ENCODE results near the gene PTCH2.

Gene PTCH2

GRCh38 chr1:44799770-44800584 is 43.1 kb downstream of the PTCH2 start, which contains the start of gene PLK3 (continued):
- TF ChIP-seq TSHZ1 (tag by site-specific recombination; IDR thresholded peaks at IDR 0.05; ENCODE audit: borderline replicate concordance) (peak; percentile 34; the same call in 1 of the 2 replicates), ZNF26 (tag by site-specific recombination; IDR thresholded peaks at IDR 0.05) (no peak), GLIS1 (tag by site-specific recombination; IDR thresholded peaks at IDR 0.05) (peak; percentile 80), ZNF513 (tag by site-specific recombination; IDR thresholded peaks at IDR 0.05) (no peak), ZFP37 (tag by site-specific recombination; IDR thresholded peaks at IDR 0.05) (peak; percentile 81; the same call in 1 of the 2 replicates), ZIC2 (tag by site-specific recombination; IDR thresholded peaks at IDR 0.05) (peak; percentile 80), MYNN (tag by site-specific recombination; IDR thresholded peaks at IDR 0.05; ENCODE audit: borderline replicate concordance) (no peak), ZNF391 (tag by site-specific recombination; IDR thresholded peaks at IDR 0.05; ENCODE audit: borderline replicate concordance, low read depth) (0 out of 2 replicates have a peak, but pooled peaks have one; percentile 65), ZNF555 (tag by site-specific recombination; conservative IDR thresholded peaks at IDR 0.05) (no peak), ZNF529 (tag by site-specific recombination; IDR thresholded peaks at IDR 0.05; ENCODE audit: insufficient replicate concordance) (no peak), SCRT2 (tag by site-specific recombination; IDR thresholded peaks at IDR 0.05) (no peak; the same call in 1 of the 2 replicates), ZNF624 (tag by site-specific recombination; IDR thresholded peaks at IDR 0.05) (no peak), ZNF548 (tag by site-specific recombination; IDR thresholded peaks at IDR 0.05) (no peak), KLF17 (tag by site-specific recombination; IDR thresholded peaks at IDR 0.05) (peak; percentile 96), ZNF544 (tag by site-specific recombination; IDR thresholded peaks at IDR 0.05) (no peak), MZF1 (tag by site-specific recombination; IDR thresholded peaks at IDR 0.05; ENCODE audit: borderline replicate concordance) (peak; percentile 73), ZBTB8A (tag by site-specific recombination; IDR thresholded peaks at IDR 0.05) (peak; percentile 99), KLF16 (tag by site-specific recombination; IDR thresholded peaks at IDR 0.05) (peak; percentile 97), REPIN1 (tag by site-specific recombination; IDR thresholded peaks at IDR 0.05; ENCODE audit: low read depth) (no peak), ZNF214 (tag by site-specific recombination; IDR thresholded peaks at IDR 0.05; ENCODE audit: borderline replicate concordance) (no peak), ZNF701 (tag by site-specific recombination; IDR thresholded peaks at IDR 0.05) (no peak), ZNF658 (tag by site-specific recombination; IDR thresholded peaks at IDR 0.05) (no peak), ZNF302 (tag by site-specific recombination; IDR thresholded peaks at IDR 0.05; ENCODE audit: low read depth) (no peak), ZNF366 (tag by site-specific recombination; conservative IDR thresholded peaks at IDR 0.05) (peak; percentile 38; the same call in 1 of the 2 replicates), ZNF140 (tag by site-specific recombination; IDR thresholded peaks at IDR 0.05) (no peak), REST (tag by site-specific recombination; IDR thresholded peaks at IDR 0.05) (no peak), BCL11B (tag by site-specific recombination; IDR thresholded peaks at IDR 0.05; ENCODE audit: low read depth) (peak; percentile 88), ZNF501 (tag by site-specific recombination; IDR thresholded peaks at IDR 0.05) (peak; percentile 99), ZNF600 (tag by site-specific recombination; IDR thresholded peaks at IDR 0.05) (0 out of 2 replicates have a peak, but pooled peaks have one; percentile 8)

All from HEK293 (cell line).